GM21526 (cell line): Measurements from ENCODE around the gene CFAP77.

Source experiments
- ATAC-seq: cut with Tn5 transposase; IDR thresholded peaks from one replicate; pipeline ENCODE4 v1.9.1; 2021; ENCODE audit warnings: moderate library complexity; ENCODE audit not compliant: unreplicated experiment, low FRiP score

CFAP77 gene

DNA sequence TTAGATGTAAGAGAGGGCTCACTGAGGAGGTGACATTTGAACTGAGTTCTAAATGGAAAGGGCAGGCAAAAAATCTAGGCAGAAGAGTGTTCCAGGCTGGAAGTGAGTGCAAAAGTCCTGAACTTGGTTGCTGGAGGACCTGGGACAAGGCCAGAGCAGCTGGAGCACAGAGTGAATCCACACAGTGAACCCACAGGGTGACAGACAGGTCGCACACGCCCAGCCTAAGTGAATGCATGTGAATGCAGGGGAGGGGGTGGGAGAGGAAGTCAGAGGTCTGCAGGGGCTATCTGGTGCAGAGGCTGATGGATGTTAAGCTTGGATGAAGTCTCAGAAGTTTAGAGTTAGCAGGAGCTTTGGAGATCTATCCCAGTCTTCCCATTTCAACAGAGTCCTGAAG, 2.8 kb upstream of the CFAP77 start:
- no peak for ATAC-seq

DNA sequence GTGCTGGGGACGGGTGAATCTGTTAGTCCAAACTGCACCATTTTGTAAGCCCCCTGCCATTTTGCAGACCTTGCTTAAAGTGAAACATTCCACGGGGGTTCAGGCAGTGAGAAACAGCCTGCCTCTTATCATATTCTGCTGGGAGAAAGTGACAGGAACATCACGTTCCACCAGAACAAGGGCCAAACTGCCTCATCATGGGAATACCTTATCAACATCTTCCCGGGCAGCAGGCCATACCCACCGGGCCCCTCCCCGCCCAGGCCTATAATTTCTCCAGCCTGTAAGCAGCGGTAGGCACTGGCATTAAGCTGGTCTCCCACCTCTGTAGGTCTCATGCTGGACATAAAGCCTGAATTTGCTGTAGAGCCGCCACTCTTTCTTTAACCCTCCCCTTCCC, 1.5 kb upstream of the CFAP77 start:
- ATAC-seq, result no peak

DNA sequence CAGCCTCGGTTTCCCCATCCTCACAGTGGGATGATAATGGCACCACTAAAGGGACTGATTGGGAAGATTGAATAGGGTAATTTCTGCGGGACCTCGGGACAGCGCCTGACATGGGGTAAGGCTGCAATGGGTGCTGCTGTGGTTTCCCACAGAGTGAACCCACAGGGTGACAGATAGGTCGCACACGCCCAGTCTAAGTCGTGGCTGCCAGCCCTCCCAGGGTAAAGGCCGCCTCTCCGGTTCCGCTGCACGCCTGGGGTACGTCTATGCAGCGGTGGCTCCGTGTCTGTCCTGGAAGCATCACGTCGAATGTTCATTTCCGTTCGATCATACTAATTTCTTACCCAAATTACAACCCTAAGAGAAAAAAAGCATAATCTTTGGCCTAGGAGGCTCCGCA, 631 bp downstream of the CFAP77 start:
- ATAC-seq, result no peak

DNA sequence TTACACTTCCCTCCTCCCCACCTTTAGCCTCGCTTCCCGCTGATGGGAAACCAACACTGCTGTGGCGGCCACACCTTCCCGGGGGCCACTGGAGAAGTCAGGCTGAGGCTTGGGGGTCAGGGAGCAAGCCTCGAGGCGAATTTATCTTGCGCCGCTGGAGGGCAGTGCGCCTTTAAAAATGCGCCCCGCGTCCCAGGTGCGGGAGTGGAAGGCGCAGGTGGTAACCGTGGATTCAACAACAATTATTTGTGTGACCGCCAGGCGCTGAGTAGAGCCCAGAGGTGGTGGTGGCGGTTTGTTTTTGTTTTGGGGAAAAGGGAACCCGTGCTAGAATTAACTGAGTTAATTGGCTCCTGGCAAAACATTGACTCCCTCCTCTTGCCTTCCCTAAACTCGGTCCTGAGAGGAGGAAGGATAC, 1.1 kb downstream of the CFAP77 start:
- ATAC-seq, result no peak

DNA sequence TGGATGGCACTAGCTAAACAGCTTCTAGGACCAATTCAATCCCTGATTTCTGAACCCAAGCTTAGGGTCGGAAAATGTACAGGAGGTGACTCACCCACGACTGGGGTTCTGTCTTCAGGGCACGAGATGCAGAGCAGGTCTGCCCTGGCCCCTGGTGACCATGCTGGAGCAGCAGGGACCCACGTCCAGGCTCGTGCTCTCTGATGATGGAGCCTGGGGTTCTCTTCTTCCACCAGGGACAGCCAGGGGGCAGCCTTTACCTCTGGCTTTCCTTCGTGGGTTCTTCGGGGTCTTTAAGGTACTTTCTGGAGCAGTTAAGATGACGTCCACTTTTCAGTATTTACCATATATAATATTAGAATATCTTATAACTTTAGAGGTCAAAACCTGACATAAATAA, 2.1 kb downstream of the CFAP77 start:
- no peak for ATAC-seq

DNA sequence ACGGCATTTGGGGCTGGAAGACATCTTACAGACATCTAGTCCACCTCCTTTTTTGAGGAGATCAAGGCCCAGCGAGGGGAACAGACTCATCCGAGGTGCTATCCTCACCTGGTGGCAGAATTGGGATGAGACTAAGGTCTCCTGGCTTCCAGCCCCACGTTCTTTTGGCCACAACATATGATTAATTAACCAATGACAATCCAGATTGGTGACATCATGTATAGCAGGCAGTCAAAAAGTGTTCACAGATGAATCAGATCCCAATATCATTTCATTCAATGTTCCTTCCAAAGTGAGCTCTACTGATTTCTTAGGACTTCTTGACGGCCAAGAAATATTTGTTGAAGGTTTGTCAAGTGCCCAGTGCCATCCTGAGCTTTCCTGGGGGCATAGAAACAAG, 3.9 kb downstream of the CFAP77 start:
- ATAC-seq, result no peak

DNA sequence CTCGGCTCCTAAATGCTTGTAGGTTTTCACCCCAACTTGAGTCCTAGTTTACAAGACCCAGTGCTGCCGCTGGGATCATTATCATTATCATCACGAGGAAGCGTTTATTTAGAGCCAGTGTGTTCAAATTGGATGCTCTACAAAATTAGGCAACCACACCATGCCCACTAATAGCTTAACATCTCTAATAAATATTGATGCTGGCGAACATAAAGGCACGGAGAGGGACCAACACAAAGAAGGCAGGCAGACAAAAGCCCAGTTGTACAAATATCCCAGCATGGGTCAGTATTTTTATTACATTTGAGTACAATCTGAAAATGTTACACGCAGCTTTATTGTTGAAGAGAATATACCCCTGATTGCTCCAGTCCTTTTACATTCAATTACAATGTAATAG, 4.7 kb downstream of the CFAP77 start:
- ATAC-seq, result no peak

DNA sequence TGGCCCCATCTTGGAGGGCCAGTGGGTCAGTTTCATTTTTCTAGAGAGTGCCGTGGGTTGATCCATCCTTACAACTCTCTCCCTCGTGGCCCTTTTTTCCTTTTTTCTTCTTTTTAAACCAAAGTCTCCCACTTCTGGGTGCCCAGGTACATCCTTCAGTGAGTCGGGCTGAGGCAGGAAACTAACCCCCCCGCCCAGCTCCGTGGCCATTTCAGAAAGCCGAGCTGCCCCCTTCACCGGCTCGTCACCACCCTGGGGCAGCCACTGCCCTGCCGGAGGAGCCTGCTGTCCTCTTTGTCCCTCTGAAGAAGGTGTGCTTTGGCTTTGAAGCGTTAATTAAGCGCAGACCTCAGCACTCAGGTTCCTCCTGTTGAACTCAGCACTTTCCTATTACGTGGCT, 5.2 kb downstream of the CFAP77 start:
- ATAC-seq, result no peak

DNA sequence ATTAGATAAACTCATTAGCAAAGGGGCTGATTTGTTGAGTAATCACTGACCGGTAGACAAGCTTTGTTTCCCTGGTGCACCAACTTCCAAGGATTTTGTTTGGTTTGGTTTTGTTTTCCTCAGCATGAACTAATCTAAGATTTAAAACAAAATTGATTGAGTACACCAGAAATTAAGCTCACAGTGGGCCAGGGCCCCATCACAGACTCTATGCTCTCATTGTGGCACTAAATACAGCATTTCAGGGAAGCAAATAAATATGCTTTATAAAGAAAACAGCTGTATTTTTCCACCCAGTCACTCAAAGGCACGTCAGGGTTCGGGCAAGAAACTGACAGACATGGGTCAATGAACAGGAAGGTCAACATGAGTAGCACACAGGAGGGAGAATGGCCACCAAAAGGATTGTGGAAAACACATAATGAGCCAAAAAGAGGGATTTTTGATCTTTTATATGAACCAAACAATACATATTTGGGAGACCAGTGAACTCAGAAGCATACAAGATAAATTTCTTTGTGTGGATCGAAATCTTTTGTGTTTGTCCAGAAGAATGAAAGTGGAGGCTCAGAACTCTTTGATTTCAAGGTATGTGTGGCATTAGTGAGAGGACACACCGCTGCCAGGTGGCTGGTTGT, 8.8 kb downstream of the CFAP77 start:
- no peak for ATAC-seq

DNA sequence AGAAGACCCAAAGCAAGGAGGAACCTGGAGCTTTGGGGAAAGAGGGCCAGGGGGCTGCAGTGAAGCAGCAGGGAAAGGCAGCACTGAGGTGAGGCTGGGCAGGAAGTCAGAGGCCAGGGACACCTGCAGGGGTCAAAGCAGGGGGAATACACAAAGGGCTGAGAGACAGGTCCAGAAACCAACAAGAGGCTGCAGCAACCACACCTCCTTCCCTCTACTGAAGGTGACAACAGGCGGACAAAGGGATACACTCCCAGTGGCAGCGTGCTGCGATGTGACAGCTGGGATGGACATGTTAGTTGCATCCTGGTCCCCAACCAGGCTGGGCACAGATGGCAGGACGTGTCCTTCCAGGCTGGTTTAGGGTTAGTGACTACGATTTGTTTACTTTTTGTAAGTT, 12.6 kb downstream of the CFAP77 start:
- no peak for ATAC-seq

DNA sequence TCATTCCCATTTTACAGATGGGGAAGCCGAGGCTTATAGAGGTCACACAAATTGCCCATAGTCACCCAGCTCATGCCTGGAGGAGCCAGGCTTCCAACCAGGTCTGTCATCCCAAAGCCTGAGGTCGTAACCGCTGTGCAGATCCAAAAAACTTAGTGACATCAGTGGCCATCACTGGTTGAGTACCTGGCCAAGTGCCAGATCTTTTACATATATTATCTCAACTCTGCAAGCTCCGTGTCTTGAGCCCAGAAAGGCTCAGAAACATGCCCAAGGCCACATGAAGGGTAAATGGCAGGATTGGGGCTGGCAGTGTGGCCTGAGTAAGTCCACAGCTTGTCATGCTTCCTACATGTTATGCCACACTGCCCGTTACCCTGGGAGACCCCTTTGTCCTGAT, 13.5 kb downstream of the CFAP77 start:
- ATAC-seq, result no peak

DNA sequence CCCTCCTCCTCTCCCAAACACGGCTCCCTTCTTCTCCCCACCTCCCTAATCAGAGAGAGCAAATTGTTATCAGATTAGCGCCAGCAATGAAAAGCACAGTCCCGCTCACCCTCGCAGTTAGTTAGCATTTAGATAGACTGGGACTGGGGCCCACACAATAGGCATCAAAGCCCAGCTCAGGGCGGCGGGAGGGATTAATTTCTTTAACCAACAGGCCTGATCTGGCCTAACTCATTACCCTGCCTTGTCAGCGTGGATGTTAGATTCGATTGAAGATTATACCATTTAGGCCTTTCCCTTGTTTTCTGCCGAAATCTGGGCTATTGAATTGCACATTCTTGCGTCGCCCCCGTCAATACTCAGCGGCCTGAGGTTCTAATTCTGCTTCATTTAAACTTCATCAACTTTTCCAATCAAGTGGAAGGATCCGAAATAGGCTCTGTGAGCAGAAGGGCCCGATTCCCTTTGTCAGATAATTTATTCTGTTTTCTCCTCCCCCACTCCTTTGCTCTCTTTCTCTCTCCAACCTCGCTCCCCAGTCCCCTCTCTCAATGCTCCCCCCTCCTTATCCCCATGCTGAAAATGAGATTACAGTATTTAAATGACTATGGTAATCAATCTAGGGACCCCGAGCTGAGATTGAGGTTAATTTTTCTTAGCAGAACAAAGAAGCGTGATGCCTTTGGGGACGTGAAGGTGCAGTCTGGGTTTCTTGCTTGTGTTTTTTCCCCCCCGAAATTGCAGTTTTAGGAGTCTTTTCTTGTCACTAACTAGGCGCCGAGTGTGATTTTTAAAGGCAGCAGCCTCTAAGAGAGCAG, 15.1 kb downstream of the CFAP77 start:
- ATAC-seq, result no peak

DNA sequence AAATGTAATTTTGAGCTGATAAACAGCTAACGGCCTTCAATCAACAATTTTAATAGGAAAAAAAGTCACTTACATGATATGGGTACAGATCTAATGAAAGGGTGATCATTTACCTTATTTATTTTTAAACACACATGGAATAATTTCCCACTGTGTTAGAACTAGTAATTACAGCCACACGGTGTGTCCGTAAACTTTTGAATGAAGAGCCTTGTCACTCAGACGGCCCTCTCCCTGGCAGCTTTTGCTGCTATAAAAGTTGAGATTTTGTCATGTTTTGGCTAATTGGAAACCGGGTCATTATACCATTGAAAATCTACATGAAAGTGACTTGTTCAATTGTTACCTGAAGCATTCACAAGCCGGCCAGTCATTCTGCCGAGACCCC, 15.7 kb downstream of the CFAP77 start:
- no peak for ATAC-seq

DNA sequence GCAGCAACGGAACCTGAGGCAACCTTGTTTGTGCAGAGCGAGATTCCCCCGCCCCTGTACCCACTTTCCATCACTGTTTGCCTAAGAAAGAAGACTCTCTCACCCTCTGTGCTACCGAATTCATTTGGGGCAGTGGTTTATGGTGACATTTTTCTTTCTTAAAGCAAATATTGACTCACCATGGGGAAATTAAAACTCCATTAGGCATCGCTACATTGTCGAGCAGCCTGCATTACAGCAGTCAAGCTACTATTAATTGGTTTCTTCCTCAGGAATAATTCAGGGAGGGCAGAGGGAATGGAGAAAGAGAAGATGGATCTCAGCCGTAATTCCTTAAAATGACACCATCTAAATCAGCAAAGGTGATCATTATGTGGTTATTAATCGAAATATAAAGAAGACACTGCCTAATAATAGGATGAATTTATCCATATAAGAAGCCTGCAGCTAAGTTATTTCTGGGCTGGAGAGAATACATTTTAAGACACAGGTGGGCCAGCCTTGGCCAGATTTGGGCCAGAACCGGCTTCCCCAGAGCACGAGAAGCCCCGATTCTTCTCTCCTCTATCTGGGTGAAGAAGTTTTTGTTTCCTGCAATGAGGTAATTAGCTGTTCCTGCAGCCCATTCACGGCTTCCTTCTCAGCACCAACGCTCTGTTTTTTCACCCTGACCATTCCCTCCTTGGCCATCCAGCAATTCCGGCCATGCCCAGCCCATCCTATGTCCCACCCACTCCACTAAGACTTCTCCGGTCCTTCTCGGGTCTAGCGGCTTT, 16.8 kb downstream of the CFAP77 start:
- no peak for ATAC-seq

DNA sequence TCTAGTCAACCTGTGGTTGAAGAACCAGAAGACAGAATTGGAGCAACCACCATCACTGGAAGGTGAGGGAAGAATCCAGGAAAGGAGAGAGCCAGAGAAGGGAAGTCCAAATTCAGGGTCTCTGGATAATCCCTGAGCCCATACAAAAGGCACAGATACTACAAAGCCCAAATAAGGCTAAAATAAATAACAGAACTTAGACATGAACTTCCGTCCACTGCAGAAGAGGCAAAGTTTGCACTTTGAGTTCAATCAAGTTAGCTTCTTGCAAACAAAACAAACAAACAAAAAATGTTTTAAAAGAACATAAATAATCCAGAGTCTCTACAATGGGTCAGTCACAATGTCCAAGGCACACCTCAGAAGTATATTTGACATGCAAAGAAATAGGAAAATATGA, 21.0 kb downstream of the CFAP77 start:
- ATAC-seq, result no peak

DNA sequence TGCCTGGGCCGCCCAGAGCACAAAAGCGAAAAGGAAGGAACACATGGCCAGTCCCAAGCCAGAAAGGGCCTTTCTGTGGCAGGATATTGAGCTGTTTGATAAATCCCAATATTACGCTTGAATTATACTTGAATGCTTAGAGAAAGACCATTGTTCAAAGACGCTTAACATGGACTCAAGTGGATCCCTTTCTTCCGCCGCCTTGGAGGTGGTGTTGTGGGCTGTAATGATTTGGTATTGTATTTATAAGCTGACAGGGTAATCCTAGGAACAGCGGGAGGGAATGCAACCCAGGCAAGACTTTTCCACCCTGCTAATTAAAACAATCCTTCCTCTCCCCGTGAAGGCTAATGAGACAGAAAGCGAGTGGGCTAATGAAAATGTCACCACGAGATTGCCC, 24.9 kb downstream of the CFAP77 start:
- no peak for ATAC-seq

DNA sequence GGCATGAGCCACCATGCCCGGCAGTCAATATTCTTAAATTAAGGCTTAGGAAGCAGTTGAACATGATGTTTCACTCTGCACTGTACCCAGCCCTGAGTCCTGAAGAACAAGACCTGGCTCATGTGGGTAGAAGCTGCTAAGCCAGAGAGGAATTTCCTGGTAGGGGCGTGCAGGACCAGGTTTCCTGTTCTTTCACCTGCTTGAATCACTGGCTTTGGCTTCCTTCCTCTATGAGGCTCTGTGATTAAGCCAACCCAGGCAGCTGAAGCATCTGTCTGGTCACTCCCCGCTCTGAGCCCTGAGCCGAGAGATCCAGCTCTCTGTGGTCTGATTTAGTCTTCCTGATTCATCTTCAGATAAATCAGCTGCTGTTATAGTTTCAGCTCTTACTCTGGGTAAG, 29.1 kb downstream of the CFAP77 start:
- no peak for ATAC-seq

DNA sequence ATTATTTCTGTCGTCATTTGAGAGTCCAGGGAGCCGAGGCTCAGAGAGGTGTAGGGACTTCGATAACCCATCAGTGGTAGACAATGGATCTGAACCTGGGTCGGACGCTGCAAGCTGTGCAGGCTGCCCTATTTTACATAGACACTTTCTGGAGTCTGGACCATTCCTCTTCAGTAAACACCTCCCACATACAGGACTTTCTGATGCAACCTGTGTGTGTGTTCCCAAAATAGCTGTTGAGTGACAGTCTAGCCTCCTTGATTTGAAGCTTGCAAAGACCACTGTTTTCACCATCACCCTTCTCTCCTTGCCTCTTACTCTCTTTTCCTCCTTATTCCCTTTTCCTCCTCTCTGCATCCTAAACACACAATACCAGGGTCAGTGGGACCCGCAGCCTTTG, 30.7 kb downstream of the CFAP77 start:
- no peak for ATAC-seq

DNA sequence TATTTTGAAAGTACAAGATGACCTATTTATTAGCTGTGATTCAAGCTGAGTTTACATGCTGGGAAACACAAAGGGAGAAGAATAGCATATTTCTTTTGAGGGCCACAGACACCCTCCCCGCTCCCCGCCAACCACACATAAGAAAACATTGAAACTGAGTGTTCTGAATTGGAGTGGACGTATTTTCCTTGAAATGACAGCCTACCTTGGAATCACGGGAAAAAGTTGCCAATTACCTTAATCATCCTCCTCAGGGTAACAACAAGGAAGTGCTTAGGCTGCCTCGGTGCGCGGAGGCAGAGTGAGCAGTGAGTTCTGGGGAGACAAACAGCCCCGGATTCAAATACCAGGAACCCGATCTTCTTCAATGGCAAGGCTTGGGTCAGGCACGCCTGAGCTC, 31.4 kb downstream of the CFAP77 start:
- ATAC-seq, result no peak

DNA sequence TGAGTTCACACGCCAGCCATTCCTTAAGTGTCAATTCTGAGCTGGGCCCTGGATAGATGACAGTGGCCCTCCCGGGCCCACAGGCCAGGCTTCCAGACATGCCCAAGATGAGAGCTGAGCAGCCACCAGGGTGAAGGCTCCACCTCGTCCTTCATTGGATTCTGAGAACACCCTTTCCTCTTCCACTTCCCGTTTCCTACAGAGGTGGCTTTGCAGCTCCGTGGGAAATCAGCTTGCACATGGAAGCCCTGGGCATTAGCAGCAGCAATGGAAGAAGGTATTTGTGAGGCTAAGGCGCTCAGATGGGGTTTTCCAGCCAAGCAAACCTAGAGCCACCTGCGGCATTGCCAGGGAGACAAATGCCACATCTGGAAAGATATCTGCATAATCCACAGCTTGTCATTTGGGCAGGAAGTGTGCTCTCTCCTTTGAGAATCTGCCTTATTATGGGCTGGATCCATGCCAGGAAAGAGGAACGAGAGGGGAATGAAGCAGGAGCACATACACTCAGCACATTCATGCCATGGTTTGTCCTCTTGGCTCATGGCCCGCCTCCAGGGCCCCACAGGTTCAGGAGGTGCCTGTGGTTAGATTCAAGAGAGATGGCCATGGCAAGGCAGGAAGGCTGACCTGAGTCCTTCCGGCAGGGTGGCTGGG, 34.1 kb downstream of the CFAP77 start:
- no peak for ATAC-seq

DNA sequence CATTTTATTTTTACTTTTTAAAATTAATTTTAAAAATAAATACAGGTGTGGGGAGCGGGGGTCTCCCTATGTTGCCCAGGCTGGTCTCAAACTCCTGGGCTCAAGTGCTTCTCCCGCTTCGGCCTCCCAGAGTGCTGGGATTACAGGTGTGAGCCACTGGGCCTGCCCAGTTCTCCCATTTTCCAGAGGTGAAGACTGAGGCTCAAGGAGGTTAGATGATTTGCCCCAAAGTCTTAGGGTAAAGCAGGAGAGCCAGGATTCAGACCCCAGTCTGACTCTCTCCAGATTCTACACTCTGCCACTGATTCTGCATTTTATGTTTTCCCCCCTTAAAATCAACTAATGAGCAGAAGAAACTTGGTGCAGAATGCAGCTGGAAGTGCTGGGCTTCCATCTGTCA, 36.9 kb downstream of the CFAP77 start:
- ATAC-seq, result no peak
